GM20431 (cell line): ENCODE results near the gene NUDT14.

ENCODE experiments used
- in situ Hi-C: fragments of 300-500 bp; cut with MseI, MboI; formaldehyde crosslinking; loops from one replicate; pipeline ENCODE4 v1.15.0; 2020; ENCODE audit warnings: low sequenced_read_pairs; ENCODE audit not compliant: unreplicated experiment

Gene NUDT14

DNA sequence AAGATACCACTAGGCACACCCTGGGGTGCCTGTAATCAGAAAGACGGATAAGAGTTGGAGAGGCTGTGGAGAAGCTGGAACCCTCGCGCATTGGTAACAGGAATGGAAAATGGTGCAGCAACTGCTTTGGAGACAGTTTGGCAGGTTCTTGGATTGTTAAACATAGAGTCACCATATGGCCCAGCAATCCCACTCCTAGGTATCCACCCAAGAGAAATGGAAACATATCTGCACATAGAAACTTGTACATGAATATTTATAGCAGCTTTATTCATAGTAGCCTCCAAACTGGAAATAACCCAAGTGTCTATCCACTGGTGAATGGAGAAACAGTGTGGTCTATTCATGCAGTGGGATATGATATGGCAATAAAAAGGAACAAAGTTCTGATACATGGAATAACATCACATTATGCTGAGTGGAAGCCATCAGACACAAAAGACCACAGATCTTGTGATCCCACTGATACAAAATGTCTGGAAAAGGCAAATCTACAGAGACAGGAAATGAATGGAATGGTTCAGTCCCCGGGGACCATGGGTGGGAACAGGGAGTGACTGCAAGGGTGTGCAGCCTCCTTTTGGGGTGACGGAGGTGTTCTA is 57.9 kb downstream of the NUDT14 start:
- in situ Hi-C loops: no loop called here
